Mesodermal cell (in vitro differentiated cells): ENCODE results near the gene TSNAXIP1.

Source experiments
- H3K27ac ChIP-seq: 2 replicates; pipeline ENCODE4 v1.7.0; 2013; ENCODE audit warnings: mild to moderate bottlenecking, low read depth, low read length, moderate library complexity; ENCODE audit not compliant: severe bottlenecking
- H3K36me3 ChIP-seq: 2 replicates; pipeline ENCODE4 v1.7.1; 2013; ENCODE audit warnings: mild to moderate bottlenecking, low read length, moderate library complexity; ENCODE audit not compliant: control insufficient read depth, insufficient read depth
- H3K4me1 ChIP-seq: one replicate; pipeline ENCODE4 v1.7.1; 2013; ENCODE audit warnings: mild to moderate bottlenecking, low read length; ENCODE audit not compliant: insufficient read depth, control insufficient read depth, poor library complexity, severe bottlenecking
- H3K4me3 ChIP-seq: 2 replicates; pipeline ENCODE4 v1.7.0; 2013; ENCODE audit warnings: low read length, control low read depth, mild to moderate bottlenecking; ENCODE audit not compliant: insufficient read depth, poor library complexity, severe bottlenecking; ENCODE audit errors: extremely low read depth
- H3K9me3 ChIP-seq: 2 replicates; pipeline ENCODE4 v1.7.1; 2013; ENCODE audit warnings: mild to moderate bottlenecking, low read length, moderate library complexity; ENCODE audit not compliant: control insufficient read depth
- WGBS, 2 experiments: methylation state at CpG; one replicate each; pipeline ENCODE4 v1.1.5; 2013; ENCODE audit warnings: missing lambda C conversion rate in 2 of 2; ENCODE audit not compliant: insufficient coverage in 2 of 2; 5-methylcytosine and 5-hydroxymethylcytosine counted together

TSNAXIP1 gene

DNA sequence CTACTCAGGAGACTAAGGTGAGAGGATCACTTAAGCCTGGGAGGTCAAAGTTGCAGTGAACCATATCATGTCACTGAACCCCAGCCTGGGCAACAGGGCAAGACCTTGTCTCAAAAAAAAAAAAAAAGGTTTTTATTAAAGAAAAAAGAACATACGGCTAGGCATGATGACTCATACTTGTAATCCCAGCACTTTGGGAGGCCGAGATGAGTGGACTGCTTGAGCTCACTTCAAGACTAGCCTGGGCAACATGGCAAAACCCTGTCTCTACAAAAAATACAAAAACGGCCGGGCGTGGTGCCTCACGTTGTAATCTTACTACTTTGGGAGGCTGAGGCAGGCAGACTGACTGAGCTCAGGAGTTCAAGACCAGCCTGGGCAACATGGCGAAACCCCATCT, 38.7 kb upstream of the TSNAXIP1 start:
- H3K27ac ChIP-seq = no peak overlapping the region
- peaks cover 18% of the 10 kb centered on the region for H3K36me3 ChIP-seq
- 90 to 100% methylated on average over 3 to 6 of the region's 7 CpGs for WGBS, 2 experiments
- peaks cover 15% of the 10 kb centered on the region for H3K4me1 ChIP-seq
- no peaks in the 10 kb centered on the region for H3K9me3 ChIP-seq
- no peak overlapping the region for H3K4me3 ChIP-seq

DNA sequence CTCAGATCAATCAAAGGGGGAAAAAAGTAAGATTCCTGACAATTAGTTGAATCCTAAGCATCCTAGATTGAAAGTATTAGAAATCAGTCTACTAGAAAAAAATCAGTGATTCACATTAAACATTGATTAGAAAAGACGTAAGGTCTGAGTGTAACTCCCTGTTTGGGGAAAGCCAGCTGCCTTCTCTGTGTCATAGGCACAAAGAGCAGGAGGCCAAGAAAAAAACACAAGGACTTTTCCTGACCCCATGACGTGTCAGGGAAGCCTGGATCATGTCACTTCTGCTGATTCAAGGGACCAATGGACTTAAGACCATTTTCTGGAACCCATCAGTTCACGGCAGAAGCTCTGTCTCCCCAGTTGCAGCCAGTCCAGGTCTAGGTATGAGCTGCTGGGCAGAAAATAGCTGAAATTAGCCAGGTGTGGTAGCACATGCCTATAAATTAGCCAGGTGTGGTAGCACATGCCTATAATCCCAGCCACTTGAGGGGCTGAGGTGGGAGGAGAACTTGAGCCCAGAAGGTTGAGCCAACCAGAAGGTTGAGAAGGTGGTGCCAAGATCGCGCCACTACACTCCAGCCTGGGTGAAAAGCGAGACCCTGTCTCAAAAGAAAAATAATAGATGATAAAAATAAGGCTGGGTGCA, 36.2 kb upstream of the TSNAXIP1 start:
- Histone ChIP-seq H3K36me3 (peaks cover 18% of the 10 kb centered on the region), H3K4me1 (peaks cover 9% of the 10 kb centered on the region), H3K27ac (peak overlapping the region; percentile 32), H3K9me3 (no peaks in the 10 kb centered on the region), H3K4me3 (no peak overlapping the region)
- WGBS, 2 experiments = 88 to 94% methylated on average over 5 to 6 of the region's 6 CpGs

DNA sequence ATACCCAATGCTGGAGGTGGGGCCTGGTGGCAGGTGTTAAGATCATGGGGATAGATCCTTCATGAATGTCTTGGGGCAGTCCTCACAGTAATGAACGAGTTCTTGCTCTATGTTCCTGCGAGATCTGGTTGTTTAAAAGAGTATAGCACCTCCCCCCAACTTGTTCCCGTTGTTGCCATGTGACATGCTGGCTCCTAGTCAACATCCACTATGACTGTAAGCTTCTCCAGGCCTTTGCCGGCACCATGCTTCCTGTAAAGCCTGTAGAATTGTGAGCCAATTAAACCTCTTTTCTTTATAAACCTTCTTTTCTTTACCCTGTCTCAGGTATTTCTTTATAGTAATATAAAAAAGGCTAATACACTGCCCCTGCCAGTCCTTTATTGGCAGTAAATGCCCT, 33.6 kb upstream of the TSNAXIP1 start:
- Histone ChIP-seq H3K36me3 (peaks cover 18% of the 10 kb centered on the region), H3K4me3 (no peak overlapping the region), H3K9me3 (no peaks in the 10 kb centered on the region), H3K27ac (no peak overlapping the region), H3K4me1 (peaks cover 6% of the 10 kb centered on the region)
- WGBS, 2 experiments = 88 to 89% methylated on average over 3 to 4 of the region's 4 CpGs

DNA sequence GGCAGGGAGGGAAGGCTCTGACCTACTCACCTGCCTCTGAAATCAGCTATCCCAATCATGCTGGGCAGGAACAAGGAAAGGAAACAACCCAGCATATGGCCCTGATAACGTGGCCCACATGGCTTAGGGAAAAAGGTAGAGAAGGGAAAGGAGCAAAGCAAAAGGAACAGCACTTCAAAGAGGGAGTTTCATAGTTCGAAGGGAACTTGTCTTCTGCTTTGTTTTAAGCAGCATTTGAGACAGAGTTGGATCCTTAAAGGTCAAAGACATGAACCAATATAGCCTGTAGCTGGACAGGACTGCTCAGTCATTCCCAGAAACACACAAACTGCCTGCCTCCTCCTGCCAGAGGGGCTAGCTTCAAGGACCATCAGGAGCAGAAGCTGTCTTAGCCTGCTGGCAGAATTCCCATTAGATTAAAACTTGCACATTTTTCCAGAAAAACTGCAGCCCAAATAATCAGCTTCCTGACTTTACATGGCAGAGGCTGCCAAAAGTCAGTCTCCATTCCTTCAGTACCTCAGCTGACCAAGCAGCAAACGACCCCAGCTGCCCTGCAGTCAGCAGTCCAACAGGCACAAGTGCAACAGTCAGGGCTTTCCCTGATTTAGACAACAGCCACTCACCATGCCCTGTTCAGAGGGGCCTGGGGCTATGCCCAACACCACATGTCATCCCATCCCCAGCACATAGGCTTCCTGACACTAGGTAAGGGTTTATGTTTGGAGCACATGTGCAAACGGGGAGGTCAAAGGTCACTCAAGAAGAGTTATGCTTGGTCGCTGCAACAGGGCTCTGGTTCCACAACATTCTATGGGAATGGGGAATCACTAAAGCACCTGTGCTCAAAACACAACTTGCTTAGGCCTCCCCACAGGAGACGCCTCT, 32.9 kb upstream of the TSNAXIP1 start:
- WGBS, 2 experiments = 82 to 83% methylated on average over 3 to 5 of the region's 6 CpGs
- Histone ChIP-seq H3K9me3 (no peaks in the 10 kb centered on the region), H3K4me3 (no peak overlapping the region), H3K27ac (no peak overlapping the region), H3K36me3 (peaks cover 18% of the 10 kb centered on the region), H3K4me1 (peaks cover 6% of the 10 kb centered on the region)

DNA sequence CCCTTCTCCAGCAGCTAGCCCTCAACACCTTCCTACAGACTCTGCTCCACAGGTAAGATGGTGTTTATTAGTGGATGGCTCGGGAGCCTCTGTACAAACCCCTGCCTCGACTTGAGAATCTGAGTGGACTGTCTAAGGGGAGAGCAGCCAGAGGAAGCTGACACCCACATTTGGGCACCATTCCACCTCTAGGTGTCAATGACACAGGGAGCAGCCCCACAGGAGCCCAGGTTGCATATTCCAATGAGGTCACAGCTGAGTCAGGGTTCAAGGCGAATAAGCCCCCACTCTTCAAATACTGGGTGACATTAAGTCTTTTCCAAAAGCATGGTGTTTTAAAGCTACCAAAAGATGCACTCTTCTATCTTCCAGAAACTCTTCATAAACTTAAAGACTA, 32.2 kb upstream of the TSNAXIP1 start:
- no peak overlapping the region for H3K27ac ChIP-seq
- no peaks in the 10 kb centered on the region for H3K9me3 ChIP-seq
- H3K36me3 ChIP-seq = peaks cover 15% of the 10 kb centered on the region
- peaks cover 6% of the 10 kb centered on the region for H3K4me1 ChIP-seq
- 89 to 100% methylated on average over 2 to 3 of the region's 3 CpGs for WGBS, 2 experiments
- no peak overlapping the region for H3K4me3 ChIP-seq

DNA sequence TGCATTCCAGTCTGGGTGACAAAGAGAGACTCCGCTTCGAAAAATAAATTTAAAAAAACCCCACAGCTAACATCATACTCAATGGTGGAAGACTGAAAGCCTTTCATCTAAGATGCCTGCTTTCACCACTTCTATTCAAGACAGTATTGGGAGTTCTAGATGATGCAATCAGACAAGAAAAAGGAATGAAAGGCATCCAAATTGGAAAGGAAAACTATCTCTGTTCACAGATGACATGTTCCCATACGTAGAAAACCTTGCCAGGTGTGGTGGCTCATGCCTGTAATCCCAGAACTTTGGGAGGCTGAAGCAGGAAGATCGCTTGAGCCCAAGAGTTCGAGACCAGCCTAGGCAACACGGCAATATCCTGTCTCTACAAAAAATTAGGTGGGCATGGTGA, 31.4 kb upstream of the TSNAXIP1 start:
- no peaks in the 10 kb centered on the region for H3K9me3 ChIP-seq
- H3K4me3 ChIP-seq = no peak overlapping the region
- peaks cover 12% of the 10 kb centered on the region for H3K36me3 ChIP-seq
- peaks cover 6% of the 10 kb centered on the region for H3K4me1 ChIP-seq
- no peak overlapping the region for H3K27ac ChIP-seq
- 91 to 93% methylated on average over 6 of the region's 6 CpGs for WGBS, 2 experiments

DNA sequence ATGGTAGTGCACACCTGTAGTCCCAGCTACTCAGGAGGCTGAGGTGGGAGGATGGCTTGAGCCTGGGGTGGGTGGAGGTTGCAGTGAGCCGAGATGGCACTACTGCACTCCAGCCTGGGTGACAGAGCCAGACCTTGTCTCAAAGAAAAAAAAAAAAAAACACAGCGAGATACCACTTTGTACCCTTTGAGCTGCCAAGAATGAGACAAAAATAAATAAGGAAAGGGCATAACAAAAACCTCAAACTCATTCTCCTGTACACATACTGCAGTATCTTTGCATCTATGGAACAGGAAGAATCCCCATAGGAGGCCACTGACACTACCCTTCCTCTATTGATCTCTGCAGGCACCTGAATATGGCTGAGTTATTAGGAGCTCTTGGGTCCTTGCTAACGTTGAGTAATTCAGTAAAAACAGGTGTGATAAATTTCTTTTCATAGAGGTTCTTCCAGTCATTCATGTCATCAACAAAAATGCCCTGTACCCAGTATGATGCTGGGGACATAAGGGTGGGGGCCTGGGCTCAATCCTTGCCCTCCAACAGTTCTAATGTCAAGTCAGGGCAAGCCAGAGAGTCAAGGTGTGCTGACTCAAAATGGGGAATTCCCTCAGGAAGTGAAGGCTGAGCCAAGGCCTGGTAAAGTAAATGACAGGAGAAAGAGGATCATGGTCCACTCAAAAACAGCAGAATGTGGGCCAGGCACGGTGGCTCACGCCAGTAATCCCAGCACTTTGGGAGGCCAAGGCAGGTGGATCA, 27.3 kb upstream of the TSNAXIP1 start:
- Histone ChIP-seq H3K9me3 (no peaks in the 10 kb centered on the region), H3K4me3 (no peak overlapping the region), H3K4me1 (no peaks in the 10 kb centered on the region), H3K36me3 (peaks cover 9% of the 10 kb centered on the region), H3K27ac (no peak overlapping the region)
- WGBS, 2 experiments = 94% methylated on average over 2 of the region's 5 CpGs; no CpG with 5 or more reads in 1 of the 2 experiments

DNA sequence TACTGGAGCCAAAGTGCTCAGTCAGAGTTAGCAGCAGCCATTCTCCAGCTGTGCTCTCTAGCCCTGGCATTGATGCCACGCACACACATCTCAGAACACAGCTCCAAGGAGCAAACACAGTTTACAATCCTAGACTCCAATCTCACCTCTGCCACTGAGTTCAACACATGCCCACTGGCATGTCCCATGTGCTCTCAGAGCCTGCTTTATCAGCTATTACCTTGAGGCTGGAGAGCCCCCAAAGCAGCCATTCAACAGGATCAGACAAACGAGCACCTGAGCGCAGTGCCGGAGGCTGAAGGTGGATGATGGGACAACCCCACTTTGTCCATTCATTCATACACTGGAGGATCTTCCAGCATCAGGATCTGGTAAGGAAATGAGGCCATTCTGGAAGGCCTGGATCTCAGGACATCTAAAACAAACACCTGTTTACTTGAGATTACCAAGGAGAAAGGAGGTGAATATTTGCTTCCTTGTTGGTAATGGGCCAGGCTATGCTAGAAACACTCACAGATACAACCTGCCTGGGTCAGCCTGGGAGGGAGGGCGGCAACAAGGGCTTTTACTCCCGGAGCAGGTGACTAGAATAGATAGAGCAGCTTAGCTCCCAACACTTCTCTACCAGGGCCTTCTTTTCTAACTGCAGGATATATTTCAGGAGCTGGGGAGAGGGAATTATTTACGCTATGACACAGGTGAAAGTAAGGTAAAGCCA, 25.7 kb upstream of the TSNAXIP1 start:
- H3K27ac ChIP-seq = no peak overlapping the region
- 87 to 96% methylated on average over 3 to 4 of the region's 7 CpGs for WGBS, 2 experiments
- H3K36me3 ChIP-seq = peaks cover 15% of the 10 kb centered on the region
- no peaks in the 10 kb centered on the region for H3K4me1 ChIP-seq
- no peaks in the 10 kb centered on the region for H3K9me3 ChIP-seq
- H3K4me3 ChIP-seq = no peak overlapping the region

DNA sequence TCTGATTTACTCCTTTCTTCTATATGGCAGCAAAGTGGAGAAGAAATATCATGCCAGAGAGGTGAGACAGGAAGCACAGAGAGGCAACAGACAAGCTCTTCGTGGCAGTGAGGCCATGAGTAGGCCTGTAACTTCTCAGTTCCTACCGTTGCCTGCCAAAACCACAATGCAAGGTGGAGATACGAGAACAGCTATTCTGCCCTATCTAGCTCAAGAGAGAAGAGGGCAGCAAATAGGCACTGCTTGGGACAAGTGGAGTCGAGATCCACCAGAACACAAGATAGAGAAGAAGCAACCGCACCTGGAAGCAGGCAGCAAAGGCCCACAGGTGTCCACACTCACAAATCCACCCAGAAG, 25.1 kb upstream of the TSNAXIP1 start:
- no peak overlapping the region for H3K4me3 ChIP-seq
- H3K4me1 ChIP-seq = no peaks in the 10 kb centered on the region
- H3K9me3 ChIP-seq = no peaks in the 10 kb centered on the region
- peaks cover 15% of the 10 kb centered on the region for H3K36me3 ChIP-seq
- WGBS, 2 experiments = 91 to 100% methylated on average over 4 to 5 of the region's 5 CpGs
- H3K27ac ChIP-seq = no peak overlapping the region

DNA sequence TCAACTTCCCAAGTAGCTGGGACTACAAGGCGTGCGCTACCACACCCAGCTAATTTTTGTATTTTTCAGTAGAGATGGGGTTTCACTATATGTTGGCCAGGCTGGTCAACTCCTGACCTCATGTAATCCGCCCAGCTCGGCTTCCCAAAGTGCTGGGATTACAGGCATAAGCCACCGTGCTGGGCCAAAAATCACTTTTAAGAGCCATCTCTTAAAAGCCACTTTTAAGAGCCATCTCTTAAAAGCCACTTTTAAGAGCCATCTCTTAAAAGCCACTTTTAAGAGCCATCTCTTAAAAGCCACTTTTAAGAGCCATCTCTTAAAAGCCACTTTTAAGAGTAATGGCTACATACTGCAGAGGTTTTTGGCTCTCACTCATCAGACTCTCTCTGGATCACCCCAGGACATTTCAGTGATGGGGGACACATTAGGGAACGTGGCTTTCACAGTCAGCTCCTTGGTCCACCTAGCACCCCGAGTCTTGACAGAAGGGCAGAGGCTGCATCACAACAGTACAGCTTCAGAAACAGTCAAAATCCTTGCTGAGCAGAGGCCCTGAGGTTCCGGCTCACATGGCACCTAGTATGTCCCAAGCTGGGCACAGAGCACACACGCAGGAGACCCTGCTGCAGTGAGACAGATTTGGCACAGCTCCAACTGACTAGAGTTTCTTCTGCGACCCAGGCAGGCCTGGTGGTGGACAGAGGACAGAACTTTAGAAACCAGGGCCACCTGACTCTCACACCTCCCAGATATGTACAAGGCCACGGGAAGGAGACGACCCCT, 23.9 kb upstream of the TSNAXIP1 start:
- H3K36me3 ChIP-seq = peaks cover 15% of the 10 kb centered on the region
- H3K27ac ChIP-seq = no peak overlapping the region
- WGBS, 2 experiments = 87 to 92% methylated on average over 7 to 10 of the region's 12 CpGs
- H3K4me1 ChIP-seq = no peaks in the 10 kb centered on the region
- no peaks in the 10 kb centered on the region for H3K9me3 ChIP-seq
- H3K4me3 ChIP-seq = no peak overlapping the region
